GM18951 (cell line): ENCODE results near the gene BGLAP.
"Not testable (repeated sequence)": the region's sequence is repeated elsewhere in the genome, so short reads cannot be mapped to it uniquely, and the experiment has no call there.

Experiments used
- POLR2A ChIP-seq: IDR thresholded peaks from 4 replicates; pipeline ENCODE4 v1.6.1; 2011; ENCODE audit warnings: mild to moderate bottlenecking; ENCODE audit not compliant: insufficient read length, insufficient read depth; ENCODE audit errors: extremely low read depth
- in situ Hi-C: fragments of 300-500 bp; cut with MboI; formaldehyde crosslinking; loops from one replicate; pipeline ENCODE4 v1.12.0; 2022; ENCODE audit warnings: low sequenced_read_pairs, mixed read lengths, inconsistent platforms; ENCODE audit not compliant: unreplicated experiment

The BGLAP gene

DNA sequence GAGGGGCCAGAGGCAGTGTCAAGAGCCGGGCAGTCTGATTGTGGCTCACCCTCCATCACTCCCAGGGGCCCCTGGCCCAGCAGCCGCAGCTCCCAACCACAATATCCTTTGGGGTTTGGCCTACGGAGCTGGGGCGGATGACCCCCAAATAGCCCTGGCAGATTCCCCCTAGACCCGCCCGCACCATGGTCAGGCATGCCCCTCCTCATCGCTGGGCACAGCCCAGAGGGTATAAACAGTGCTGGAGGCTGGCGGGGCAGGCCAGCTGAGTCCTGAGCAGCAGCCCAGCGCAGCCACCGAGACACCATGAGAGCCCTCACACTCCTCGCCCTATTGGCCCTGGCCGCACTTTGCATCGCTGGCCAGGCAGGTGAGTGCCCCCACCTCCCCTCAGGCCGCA lies at the start of gene BGLAP:
Gene BGLAP, plus strand, starts transcription at position 259 of the 400 bp plus-strand sequence. Its CDS starts 48 bp downstream, at position 307.
- in situ Hi-C loops, result no loop called here
- TF ChIP-seq POLR2A, result no peak

DNA sequence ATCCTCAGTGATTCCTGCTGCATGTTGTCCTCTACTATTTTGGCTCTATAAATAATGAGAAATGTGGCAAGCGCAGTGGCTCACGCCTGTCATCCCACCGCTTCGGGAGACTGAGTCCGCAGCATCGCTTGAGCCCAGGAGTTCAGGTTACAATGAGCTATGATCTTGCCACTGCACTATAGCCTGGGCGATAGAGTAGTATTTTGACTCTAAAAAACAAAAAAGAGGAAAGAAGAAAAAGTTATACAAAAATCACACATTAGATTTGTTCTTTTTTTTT lies 48.8 kb upstream of the BGLAP start:
- in situ Hi-C loops, result no loop called here
- no peak for TF ChIP-seq POLR2A

GRCh38 chr1:156193488-156194299 lies 48.3 kb upstream of the BGLAP start, which contains the start of gene SLC25A44:
Gene SLC25A44 (plus strand): TSS chr1:156194104. CDS start chr1:156199848, 5,744 bp downstream.
- in situ Hi-C loops, result no loop called here
- TF ChIP-seq POLR2A, result peak; percentile 85

DNA sequence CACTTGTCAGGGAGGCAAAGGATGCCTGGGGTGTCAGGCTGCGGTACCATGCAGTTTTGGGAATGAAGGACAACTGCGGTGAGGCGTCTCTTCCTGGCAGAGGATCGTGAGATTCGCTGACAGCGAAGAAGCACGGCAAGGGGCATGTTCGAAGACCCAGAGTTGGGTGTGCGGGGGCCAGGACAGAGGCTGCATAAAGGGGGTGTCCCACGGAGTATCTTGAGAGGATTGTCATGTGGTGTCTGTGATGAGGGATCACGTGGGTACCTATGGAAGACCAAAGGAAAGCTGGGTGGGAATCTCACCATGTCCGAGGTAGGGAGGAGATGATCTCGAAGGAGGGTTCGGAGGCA lies 47.7 kb upstream of the BGLAP start:
- no peak for TF ChIP-seq POLR2A
- in situ Hi-C loops, result no loop called here

GRCh38 chr1:156195853-156196252 lies 46.1 kb upstream of the BGLAP start:
- TF ChIP-seq POLR2A, result no peak
- in situ Hi-C loops, result no loop called here

DNA sequence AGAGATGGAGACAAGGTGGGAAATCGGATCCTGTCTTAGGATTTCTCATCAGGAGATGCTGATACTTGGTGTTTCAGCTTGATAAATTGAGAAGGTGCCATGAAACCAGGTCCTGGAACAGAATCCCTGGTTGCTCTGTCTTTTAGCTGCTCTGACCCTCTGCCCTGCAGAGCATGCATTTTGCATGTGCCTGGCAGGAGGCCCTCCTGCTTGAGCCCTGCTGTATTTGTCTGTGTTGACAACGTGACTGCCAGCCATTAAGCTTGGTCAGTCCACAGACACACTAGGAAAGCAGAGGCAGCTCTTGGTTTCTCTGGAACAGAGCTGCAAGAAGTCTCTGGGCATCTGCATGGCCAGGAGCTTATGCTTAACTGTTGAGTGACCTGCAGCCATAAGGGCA lies 45.5 kb upstream of the BGLAP start:
- in situ Hi-C loops, result no loop called here
- no peak for TF ChIP-seq POLR2A

- in situ Hi-C loops, result no loop called here
- TF ChIP-seq POLR2A, result no peak
Observed at GRCh38 chr1:156198831-156199349, 43.1 kb upstream of the BGLAP start.

GRCh38 chr1:156200044-156200443 lies 41.9 kb upstream of the BGLAP start:
- no peak for TF ChIP-seq POLR2A
- in situ Hi-C loops, result no loop called here

DNA sequence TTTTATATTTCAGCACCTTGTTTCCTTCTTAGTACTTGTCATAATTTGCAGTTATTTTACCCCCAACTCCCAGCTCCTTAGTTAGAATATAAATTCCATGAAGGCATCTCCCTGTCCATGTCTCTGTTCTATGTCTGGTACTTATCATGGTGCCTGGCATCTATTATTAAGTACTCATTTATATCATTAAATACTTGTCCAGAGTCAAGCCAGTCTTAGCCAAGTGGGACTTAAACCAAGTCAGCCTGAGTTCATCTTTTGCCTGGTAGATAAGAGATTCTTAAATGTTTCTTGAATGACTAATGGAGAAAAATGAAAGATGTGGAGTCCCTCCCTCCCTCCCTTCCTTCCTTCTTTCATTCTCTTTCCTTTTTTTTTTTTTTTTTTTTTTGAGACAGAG lies 38.7 kb upstream of the BGLAP start:
- in situ Hi-C loops, result no loop called here
- no peak for TF ChIP-seq POLR2A

- in situ Hi-C loops, result no loop called here
- no peak for TF ChIP-seq POLR2A
Observed at GRCh38 chr1:156204686-156205085, 37.3 kb upstream of the BGLAP start.

DNA sequence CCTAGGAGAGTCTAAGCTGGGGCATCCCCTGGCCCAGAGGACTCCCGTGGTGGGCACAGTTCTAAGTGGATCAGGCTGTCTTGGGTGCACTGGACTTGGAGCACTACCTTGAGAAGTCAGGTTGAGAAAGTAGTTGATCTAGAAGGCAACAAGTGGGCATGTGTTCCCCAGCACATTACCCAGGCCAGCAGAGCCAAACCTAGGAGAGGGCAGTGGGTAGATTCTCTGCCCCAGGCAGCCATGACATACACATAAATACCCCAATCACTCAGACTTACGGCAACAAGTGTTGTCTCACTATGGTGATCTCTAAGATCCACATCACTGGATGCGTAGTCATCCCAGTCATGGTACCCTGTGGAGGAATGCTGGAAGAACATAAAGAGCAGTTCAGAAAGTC lies 30.7 kb upstream of the BGLAP start:
- TF ChIP-seq POLR2A, result no peak
- in situ Hi-C loops, result no loop called here

- in situ Hi-C loops, result no loop called here
- no peak for TF ChIP-seq POLR2A
Observed at GRCh38 chr1:156212130-156212529, 29.9 kb upstream of the BGLAP start.

- TF ChIP-seq POLR2A, result peak; percentile 76
- in situ Hi-C loops, result no loop called here
Observed at GRCh38 chr1:156212833-156213643, 28.9 kb upstream of the BGLAP start, which contains the start of gene PMF1. Gene PMF1 (plus strand): TSS chr1:156213007. CDS start chr1:156213016, 9 bp downstream.

GRCh38 chr1:156213644-156213966 lies 28.4 kb upstream of the BGLAP start:
- in situ Hi-C loops, result no loop called here
- no peak for TF ChIP-seq POLR2A

GRCh38 chr1:156214024-156214748 lies 27.8 kb upstream of the BGLAP start:
- no peak for TF ChIP-seq POLR2A
- in situ Hi-C loops, result no loop called here

DNA sequence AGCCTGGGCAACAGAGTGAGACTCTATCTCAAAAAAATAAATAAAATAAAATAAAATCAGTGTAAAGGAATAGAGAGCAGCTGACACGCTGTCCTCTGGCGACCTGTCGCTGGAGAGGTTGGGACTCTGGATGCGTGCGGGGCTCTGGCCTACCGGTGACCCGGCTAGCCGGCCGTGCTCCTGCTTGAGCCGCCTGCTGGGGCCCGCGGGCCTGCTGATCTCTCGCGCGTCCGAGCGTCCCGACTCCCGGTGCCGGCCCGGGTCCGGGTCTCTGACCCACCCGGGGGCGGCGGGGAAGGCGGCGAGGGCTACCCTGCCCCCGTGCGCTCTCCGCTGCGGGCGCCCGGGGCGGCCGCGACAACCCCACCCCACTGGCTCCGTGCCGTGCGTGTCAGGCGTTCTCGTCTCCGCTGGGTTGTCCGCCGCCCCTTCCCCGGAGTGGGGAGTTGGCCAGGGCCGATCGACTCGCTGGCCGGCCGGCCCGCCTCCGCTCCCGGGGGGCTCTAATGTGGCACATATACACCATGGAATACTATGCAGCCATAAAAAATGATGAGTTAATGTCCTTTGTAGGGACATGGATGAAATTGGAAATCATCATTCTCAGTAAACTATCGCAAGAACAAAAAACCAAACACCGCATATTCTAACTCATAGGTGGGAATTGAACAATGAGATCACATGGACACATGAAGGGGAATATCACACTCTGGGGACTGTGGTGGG lies 25.5 kb upstream of the BGLAP start:
- in situ Hi-C loops, result not testable (repeated sequence)
